Esophagus squamous epithelium (tissue), 5 donors: Measurements from ENCODE around the gene CALN1. TPM values are rescaled to one million over a fixed set of nuclear protein-coding genes. Genes with fewer than 3 reads are reported as not detected.
A peak's percentile ranks its signal among the peaks of the same experiment; 100 is the strongest.

Experiments
- DNase-seq: peaks from one replicate; lab custom pipeline; 2025; lab: John Stamatoyannopoulos, UW
- H3K27ac ChIP-seq, 4 donors: fragments of 200-600 bp; sonication (generic); one replicate each; pipeline ENCODE4 v1.5.1; 2016 to 2019; ENCODE audit warnings: mild to moderate bottlenecking in 1 of 4
- H3K27me3 ChIP-seq, 4 donors: fragments of 200-600 bp; sonication (generic); 1 replicate in 3 of 4; 2 replicates in 1 of 4; pipeline versions ENCODE4 v1.5.1 to v1.6.0; 2017 to 2021; ENCODE audit warnings: antibody characterized with exemption in 1 of 4
- H3K36me3 ChIP-seq, 3 donors: fragments of 200-600 bp; sonication (generic); one replicate each; pipeline ENCODE4 v1.5.1; 2016 to 2019
- H3K4me1 ChIP-seq, 3 donors: fragments of 200-600 bp; sonication (generic); one replicate each; pipeline ENCODE4 v1.5.1; 2017 to 2019
- H3K4me3 ChIP-seq, 4 donors: fragments of 200-600 bp; sonication (generic); 1 replicate in 3 of 4; 2 replicates in 1 of 4; pipeline ENCODE4 v1.5.1; 2016 to 2019; ENCODE audit warnings: mild to moderate bottlenecking in 2 of 4, moderate library complexity in 1 of 4
- H3K9me3 ChIP-seq, 3 donors: fragments of 200-600 bp; sonication (generic); one replicate each; pipeline ENCODE4 v1.5.1; 2016 to 2019
- POLR2A ChIP-seq, 4 donors: fragments of 450-650 bp; IDR thresholded peaks; one replicate each; pipeline ENCODE4 v1.6.1; 2017; ENCODE audit warnings: antibody characterized with exemption in 4 of 4, mild to moderate bottlenecking in 4 of 4, moderate library complexity in 3 of 4
- WGBS, 2 donors: methylation state at CpG; one replicate each; pipeline ENCODE4 v1.1.5; 2018; 5-methylcytosine and 5-hydroxymethylcytosine counted together
- intact Hi-C: fragments of 100-400 bp; cut with DNase I; formaldehyde crosslinking; loops from one replicate; pipeline ENCODE4 v1.15.0; 2022
- small RNA-seq, 4 donors: library from RNA; depleted of rRNA; stranded (forward); fragments of <200 nt; gene quantifications; one replicate each; pipeline ENCODE3, GENCODE V24; 2016
- total RNA-seq, 4 donors: library from RNA; depleted of rRNA; stranded (reverse); fragments of >200 nt; gene quantifications; one replicate each; pipeline ENCODE4 v1.1.0, GENCODE V29; 2016
- TF ChIP-seq, protein P1 (sequence below), 6 experiments: fragments of 450-650 bp in 4 of 6; fragments of 200-600 bp in 2 of 6; sonication (generic) in 2 of 6; IDR thresholded peaks; one replicate each; pipeline ENCODE4 v1.5.1; 2016 to 2019; ENCODE audit warnings: antibody characterized with exemption in 6 of 6, mild to moderate bottlenecking in 4 of 6, moderate library complexity in 4 of 6
- donor health status: DM: yes; HTN: yes; CAD: no.

CALN1 gene
- total RNA-seq, 4 donors from 2014 or later, result 0.83 TPM; not detected in 3

DNA sequence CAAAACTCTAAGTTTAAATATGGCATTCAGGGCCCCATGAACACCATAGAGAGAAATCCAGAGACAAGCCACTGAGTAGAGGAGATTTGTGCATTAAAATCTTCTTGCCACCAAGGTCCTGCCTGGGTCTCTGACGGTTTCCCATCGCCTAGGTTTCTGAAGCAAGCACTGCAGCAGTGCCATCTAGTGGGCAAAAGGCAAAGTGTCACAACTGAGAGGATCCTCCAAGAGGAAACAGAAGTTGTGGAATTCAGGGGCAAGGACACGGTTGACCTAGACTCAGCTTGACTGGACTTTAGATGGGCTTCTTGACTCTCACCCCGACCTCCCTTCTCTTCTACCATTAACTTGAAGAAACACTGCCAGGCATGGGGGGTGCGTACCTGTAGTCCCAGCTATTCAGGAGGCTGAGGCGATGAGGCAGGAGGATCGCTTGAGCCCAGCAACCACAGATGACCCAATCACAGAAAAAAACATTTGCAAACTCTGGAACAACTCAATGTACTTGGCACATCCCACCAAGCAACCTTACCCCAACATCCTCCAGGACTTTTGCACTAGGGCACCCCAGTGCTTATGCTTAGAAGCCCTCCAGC lies 676.1 kb downstream of the CALN1 start:
- TF ChIP-seq, protein P1, sequence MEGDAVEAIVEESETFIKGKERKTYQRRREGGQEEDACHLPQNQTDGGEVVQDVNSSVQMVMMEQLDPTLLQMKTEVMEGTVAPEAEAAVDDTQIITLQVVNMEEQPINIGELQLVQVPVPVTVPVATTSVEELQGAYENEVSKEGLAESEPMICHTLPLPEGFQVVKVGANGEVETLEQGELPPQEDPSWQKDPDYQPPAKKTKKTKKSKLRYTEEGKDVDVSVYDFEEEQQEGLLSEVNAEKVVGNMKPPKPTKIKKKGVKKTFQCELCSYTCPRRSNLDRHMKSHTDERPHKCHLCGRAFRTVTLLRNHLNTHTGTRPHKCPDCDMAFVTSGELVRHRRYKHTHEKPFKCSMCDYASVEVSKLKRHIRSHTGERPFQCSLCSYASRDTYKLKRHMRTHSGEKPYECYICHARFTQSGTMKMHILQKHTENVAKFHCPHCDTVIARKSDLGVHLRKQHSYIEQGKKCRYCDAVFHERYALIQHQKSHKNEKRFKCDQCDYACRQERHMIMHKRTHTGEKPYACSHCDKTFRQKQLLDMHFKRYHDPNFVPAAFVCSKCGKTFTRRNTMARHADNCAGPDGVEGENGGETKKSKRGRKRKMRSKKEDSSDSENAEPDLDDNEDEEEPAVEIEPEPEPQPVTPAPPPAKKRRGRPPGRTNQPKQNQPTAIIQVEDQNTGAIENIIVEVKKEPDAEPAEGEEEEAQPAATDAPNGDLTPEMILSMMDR (IDR thresholded peaks at IDR 0.05), result peak; percentile 41 to 81 (median 66)
- no peak for TF ChIP-seq POLR2A (IDR thresholded peaks at IDR 0.05)
- peaks cover 4 to 7% (median 4%) of the 10 kb centered on the region in 3 donors for H3K4me1 ChIP-seq
- intact Hi-C loops, result no loop called here
- 45 to 64% methylated on average over 4 of the region's 7 CpGs for WGBS, 2 donors
- H3K36me3 ChIP-seq, result no peaks in the 10 kb centered on the region
- DNase-seq, result no peak
- no peaks in the 10 kb centered on the region for H3K9me3 ChIP-seq
- no peak overlapping the region for H3K4me3 ChIP-seq
- peaks cover 0 to 6% (median 0%) of the 10 kb centered on the region in 4 donors for H3K27me3 ChIP-seq
- no peak overlapping the region for H3K27ac ChIP-seq

DNA sequence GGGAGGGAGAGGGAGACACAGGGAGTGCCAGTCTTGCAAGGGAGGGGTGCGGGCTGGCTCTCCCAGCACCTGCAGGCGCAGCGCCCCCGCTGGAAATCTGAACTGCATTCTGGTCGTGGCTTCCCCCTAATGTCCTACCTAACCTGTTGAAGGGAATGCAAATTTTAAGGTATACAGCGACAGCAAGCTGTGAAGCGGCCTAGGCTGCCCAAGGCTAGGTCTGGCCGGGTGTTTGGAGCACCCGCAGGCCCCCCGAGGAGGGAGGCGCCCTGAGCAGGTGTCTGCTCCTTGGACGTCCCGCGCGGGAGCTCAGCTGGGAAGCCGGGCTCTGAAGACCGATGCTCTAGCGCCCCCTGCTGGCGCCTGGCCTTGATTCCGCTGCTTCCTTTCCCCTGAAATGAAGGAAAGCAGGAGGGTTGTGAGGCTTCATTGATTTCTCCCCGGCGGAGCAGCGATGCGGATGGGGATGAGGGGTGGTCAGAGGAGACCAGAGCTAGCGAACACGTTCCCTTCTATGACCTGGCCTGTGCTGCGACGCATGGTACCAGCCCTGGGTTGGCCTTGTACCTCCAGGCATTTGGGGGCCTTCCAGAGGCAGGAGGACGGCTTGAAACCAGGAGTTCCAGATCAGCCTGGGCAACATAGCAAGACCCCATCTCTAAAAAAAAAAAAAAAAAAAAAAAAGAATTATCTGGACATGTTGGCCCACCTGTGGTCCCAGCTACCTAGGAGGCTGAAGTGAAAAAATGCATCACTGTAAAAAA lies 678.8 kb downstream of the CALN1 start:
- H3K4me3 ChIP-seq, result peak overlapping the region in 1 of 4 donors; percentile 41
- no peak for DNase-seq
- H3K27ac ChIP-seq, result no peak overlapping the region
- peaks cover 0 to 6% (median 0%) of the 10 kb centered on the region in 4 donors for H3K27me3 ChIP-seq
- no peak for TF ChIP-seq POLR2A (IDR thresholded peaks at IDR 0.05)
- TF ChIP-seq, protein P1 (IDR thresholded peaks at IDR 0.05), result peak; percentile 69 to 91 (median 82)
- H3K4me1 ChIP-seq, result peaks cover 4 to 7% (median 4%) of the 10 kb centered on the region in 3 donors
- intact Hi-C loops, result loop anchor here (2.0 kb wide), 1 partner anchor 876 kb away; no protein-coding TSS in a partner anchor
- no peaks in the 10 kb centered on the region for H3K36me3 ChIP-seq
- WGBS, 2 donors, result 3 to 5% methylated on average over 14 to 20 of the region's 29 CpGs
- H3K9me3 ChIP-seq, result no peaks in the 10 kb centered on the region

DNA sequence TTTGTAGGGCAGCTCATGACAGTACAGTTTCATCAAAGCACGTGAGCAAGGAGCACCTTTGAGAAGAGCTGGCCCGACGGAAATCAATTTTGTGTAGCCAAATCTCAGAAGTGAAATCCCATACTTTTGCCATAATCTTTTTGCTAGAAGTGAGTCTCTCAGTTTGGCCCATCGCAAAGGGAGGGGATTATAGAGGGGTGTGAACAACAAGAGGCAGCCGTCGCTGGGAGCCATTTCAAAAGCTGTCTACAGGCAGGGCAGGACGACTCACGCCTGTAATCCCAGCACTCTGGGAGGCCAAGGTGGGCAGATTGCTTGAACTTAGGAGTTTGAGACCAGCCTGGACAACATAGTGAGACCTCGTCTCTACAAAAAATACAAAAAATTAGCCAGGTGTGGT lies 680.4 kb downstream of the CALN1 start:
- Histone ChIP-seq H3K36me3 (no peaks in the 10 kb centered on the region), H3K4me1 (peaks cover 4 to 7% (median 4%) of the 10 kb centered on the region in 3 donors), H3K27me3 (peaks cover 0 to 6% (median 0%) of the 10 kb centered on the region in 4 donors), H3K4me3 (no peak overlapping the region), H3K27ac (no peak overlapping the region), H3K9me3 (no peaks in the 10 kb centered on the region)
- DNase-seq, result no peak
- 69% methylated on average over 6 to 8 of the region's 9 CpGs for WGBS, 2 donors
- no peak for TF ChIP-seq POLR2A (IDR thresholded peaks at IDR 0.05)
- TF ChIP-seq, protein P1 (IDR thresholded peaks at IDR 0.05), result no peak
- intact Hi-C loops, result loop anchor here (2.0 kb wide), 1 partner anchor 875 kb away; no protein-coding TSS in a partner anchor

Small RNA genes within 50 kb of the gene (small RNA-seq; reads per million reads assigned to genes)
- 0 reads per million in 4 donors for gene AC005011.1
- gene RNA5SP232, result 0 to 0.41 (median 0.11) reads per million in 4 donors
